Activated CD8-positive, alpha-beta memory T cell treated with anti-CD3 and anti-CD28 coated beads for 1 hour (primary cell): ENCODE data around the gene TRAPPC10.
"Not testable (repeated sequence)": the region's sequence is repeated elsewhere in the genome, so short reads cannot be mapped to it uniquely, and the experiment has no call there.

ENCODE experiments used
- DNase-seq, 2 donors: peaks; one replicate each; pipeline ENCODE4 v3.0.0-alpha.2; 2020; ENCODE audit warnings: low read depth in 1 of 2; ENCODE audit errors: extremely low read depth in 1 of 2

TRAPPC10 gene

DNA sequence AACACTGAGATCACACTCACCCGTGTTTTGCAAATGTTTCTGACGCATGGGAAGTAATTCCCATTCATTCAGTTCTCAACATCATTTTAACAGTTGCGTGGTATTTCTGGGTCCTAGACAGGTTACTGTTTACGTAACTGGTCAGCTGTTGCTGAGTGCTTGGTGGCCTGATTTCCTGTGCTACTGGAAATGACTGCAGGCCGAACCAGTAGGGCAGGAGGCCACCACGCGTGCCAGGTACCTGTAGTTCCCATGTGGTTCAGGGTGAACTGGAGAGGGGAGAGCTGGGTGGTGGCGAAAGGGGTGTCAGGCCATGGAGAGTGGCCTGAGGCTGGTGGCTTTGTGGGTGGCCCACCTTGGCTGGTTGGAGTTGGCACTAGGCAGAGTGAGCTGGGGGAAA is 122.6 kb downstream of the TRAPPC10 start:
- not testable (repeated sequence) for DNase-seq

DNA sequence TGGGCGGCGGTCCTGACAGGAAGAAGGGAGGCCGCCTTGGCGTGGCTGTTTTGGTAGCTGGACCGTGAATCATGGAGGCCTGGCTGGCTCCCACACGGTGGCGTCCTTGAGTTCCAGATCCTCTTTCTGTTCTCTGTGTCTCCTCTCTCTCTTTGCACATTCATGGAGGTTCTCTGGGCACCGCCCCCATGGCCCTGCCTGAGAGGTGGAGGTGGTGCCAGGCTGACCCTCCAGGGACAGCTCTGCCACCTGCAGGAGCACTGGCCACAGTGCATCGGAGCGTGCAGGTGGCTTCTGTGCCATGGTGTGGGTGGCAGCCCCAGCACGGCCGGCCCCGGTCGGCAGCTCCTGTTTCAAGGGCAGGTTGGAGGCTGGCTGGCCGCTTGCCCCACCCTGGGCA is 125.9 kb downstream of the TRAPPC10 start:
- not testable (repeated sequence) for DNase-seq

DNA sequence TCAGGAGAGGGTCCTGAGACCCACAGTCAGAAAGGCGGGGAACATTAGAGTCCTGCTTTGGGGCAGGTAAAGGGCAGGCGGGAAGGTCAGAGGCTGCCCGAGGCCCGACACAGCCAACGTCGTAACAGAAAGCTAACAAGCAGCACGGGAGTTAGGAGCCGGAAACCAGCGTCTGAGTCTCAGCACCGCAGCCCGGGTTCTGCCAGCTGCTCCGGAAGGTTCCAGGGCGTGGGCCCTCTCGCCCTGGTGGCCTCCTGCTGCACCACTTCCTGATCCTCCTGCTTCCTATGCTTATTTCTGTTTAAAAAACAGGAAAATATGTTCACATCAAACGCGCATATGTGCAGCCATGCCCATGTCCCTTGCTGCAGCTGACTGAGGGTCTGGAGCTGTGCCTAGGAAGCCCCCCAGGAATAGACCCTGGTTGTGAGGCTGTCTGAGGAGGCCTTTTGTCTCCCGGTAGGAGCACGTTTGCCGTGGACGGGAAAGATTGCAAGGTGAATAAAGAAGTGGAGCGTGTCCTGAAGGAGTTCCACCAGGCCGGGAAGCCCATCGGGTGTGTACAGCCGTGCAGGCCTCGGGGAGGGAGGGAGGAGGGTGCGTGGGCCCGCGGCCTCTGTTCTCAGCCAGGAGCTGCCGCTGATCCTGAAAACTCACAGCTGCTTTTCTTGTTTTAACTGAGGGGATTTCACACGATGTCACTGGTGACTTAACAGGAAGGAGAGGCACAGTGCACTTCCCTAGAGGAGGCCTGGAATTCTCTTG is 127.9 kb downstream of the TRAPPC10 start:
- not testable (repeated sequence) for DNase-seq

DNA sequence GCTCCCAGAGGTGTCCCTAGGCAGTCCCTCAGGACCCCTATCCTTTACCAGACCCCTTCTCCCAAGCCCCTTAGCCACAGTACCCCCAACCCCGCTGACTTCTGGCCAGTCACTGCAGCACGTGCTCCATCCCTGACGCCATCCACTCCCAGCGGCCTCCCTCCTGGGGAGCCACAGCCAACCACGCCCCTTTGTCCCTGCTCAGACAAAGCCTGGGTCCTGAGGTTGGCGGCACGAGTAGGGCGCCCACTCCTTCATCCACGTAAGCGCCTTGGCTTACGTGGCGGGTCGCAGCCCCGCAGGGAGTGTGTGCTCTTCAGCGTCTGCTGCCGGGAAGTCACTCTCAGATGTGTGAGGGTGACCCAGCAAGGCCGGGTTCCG is 128.4 kb downstream of the TRAPPC10 start:
- DNase-seq = not testable (repeated sequence)

DNA sequence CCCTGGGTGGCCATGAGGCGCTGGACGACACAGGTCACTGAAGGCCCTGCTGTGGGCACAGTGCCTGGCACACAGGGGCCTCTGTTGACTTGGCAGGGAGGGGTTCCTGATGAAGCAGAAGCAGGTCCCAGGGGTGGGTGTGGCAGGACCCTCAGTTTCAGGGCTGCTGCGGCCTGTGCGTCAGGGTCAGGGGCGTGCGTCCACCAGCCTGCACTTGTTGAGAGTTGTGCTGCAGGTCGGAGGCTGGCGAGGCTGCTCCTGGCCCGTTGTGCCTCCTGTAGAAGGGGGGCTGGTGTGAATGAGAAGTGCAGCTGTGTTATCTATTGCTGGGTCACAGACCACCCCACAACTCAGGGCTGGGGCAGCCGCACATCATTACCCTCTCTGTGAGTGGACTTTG is 130.4 kb downstream of the TRAPPC10 start:
- not testable (repeated sequence) for DNase-seq

DNA sequence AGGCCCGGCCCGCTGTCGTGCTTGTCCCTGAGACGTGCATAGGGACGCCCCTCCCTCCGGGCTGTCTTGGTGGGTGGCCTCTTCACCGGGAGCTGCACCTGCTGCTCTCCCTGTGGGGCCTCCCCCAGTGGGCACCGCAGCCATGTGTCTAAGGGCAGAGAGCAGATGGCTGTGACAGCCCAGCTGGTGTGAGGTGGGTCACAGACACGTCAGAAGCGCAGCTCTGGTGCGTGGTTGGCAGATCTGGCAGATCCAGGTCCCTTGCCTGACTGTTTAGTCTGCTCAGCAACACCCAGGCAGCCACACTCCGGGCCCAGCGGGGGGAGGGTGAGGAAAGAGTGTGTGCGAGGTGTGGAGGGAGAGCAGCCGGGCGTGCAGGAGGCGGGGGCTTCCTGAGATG is 131.3 kb downstream of the TRAPPC10 start:
- DNase-seq = not testable (repeated sequence)

DNA sequence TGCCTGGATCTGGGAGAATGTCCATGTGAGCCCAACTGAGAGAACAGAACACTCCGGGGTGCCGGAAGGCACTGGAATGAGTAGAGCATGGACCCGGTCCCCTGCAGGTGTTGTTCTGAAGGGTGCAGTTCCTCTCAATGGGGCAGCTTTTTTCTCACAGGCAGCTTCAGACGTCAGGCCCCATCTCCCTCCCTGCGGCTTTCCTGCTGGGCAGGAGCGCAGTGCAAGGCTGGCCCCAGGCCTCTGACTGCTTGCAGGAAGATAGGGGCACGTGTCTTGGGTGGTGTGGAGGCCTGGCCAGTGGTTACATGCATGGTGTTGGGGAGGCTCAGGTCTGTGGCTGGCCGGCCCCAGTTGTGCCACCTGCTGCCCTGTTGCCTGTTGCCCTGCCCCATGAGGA is 131.9 kb downstream of the TRAPPC10 start:
- DNase-seq = not testable (repeated sequence)

DNA sequence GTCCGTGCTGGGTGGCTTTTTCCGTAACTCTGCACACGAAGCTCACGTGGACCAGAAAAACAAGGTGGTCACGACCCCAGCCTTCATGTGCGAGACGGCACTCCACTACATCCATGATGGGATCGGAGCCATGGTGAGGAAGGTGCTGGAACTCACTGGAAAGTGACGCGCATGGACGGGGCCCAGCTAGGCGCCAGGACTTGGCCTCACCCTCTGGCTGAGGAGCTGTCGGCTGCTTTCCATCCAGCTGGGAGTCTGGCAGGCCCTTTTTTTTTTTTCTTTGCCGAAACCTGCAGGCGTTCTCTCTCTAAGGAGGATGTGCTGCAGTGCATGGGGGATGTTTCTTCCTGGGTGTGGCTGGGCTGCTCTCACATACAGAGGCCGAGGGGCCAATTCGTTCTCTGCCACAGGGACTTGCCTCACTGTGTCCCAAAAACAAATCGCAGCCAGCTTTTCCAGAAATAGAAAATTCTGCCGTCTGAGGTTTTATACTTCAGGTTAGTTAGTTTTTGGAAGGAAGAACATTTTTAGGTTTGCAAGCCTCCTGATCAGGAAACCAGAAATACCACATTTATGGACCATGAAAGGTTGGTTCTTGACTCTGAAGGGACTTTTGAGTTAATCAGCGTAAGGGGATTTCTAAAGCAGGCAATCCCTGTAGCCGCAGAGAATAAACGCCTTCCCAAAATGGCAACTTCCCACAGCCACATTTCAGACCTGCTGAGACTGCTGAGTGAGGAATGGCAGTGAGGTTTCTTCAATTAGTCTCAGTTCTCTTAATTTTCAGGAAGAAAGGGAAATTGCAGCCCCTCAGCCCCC is 132.9 kb downstream of the TRAPPC10 start:
- not testable (repeated sequence) for DNase-seq

DNA sequence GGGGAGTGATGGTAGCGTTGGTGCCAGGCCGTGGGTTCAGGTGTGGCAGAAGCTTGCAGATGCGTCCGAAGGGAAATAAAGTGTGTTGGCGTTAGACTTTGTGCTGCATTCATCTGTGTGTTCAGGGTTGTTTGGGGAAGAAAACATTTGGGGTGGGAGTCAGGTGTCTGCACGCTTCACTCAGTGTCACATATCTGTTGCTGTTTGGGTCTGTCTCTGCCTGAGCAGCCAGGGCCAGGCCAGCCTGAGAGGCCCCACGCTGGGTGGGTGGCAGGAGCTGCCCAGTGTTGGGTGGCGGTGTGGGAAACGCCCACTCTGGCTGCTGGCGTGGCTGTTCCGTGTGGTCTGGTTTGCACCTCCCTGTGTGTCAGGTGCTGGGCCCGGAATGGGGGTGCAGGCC is 133.5 kb downstream of the TRAPPC10 start:
- DNase-seq = not testable (repeated sequence)

DNA sequence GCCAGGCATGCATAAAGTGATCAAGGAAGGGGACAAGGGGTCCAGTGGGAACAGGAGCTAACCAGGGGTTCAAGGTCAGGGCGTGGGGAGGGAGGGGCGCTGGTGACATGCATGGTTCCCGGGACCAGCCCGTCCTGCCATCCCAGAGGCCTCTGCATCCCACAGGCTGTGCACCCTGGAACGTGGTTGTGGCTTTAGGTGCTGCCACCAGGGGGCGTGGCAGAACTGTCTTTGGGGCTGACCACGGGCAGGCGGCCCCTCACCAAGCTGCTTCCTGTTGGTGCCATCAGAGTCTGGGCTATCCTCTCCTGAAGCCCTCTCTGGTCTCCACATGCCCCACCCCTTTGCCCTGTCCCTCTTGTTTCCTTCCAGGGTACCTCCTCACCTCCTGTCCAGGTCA is 135.0 kb downstream of the TRAPPC10 start:
- DNase-seq = not testable (repeated sequence)

DNA sequence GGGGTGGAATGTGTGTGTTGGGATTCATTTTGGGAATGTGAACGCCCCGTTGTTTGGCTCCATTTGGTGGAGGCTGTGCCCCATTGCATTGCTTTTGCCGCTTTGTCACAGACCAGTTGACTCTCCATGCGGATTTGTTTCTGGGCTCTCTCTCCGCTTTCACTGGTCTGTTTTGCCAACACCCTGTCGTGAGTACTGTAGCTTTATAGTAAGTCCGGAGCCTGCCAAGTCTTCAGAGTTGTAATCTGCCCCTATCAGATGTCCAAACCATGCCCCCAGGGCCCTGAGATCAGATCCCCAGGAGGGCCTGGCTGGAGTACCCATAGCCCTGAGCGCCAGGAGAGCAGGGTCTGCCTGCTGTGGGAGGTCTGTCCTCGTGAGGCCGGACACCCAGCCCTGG is 138.1 kb downstream of the TRAPPC10 start:
- not testable (repeated sequence) for DNase-seq

DNA sequence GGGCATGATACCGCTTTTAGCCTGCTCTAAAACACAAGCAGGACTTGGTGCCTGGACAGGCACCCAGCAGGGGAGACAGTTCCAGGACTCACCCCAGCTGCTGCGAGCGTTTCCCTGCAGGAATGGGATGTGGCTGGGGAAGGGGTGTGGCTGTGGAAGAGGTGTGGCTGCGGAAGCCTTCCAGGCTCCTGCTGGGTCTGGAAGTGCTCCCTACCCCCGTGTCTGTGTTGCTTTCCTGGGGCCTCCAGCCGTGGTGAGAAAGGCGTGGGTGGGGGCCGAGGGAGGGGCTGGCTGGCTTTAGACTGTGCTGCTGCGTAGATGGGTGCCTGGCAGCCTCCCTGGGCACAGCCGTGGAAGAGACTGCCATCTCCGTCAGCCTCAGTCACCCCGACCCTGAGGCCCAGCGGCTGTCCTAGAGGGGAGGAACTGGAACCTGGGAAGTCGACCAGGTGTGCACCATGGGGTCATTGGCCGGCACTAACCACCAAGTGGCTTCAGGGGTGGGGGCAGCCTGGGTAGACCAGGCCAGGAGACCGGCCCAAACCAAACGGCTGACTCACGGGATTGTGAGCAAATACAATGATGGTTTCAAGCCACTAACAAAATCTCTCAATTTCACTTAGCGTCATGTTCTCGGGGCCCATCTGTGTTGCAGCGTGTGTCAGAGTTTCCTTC is 141.2 kb downstream of the TRAPPC10 start:
- not testable (repeated sequence) for DNase-seq

DNA sequence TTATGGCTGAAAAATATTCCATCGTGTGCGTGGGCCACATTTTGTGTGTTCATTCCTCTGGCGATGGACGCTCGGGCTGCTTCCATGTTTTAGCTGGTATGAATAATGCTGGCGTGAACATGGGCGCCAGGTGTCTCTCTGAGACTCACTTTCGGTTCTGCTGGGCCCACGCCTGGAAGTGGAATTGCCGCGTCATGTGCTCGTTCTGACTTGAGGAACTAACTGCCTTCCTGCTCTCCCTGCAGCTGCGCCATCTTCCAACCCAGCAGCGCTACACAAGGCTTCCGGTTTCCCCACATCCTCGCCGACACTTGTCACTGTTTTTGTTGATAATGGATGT is 141.8 kb downstream of the TRAPPC10 start:
- not testable (repeated sequence) for DNase-seq

DNA sequence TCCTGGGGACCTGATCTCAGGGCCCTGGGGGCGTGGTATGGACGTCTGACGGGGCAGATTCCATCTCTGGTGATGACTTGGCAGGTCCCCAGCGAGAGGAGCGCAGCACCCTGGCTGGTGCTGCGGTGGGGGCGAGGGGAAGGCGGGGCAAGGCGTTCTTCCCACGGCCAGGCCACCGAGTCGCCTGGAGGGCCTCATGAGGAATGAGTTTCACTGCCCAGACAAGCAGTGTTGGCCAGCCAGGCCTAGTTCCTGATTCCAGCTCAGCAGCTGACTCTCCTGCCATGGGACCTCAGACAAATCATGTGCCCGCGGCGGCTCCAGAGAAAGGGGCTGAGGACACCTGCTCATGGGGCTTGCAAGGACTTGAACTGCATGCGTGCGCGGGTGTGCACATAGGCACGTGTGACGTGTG is 142.7 kb downstream of the TRAPPC10 start:
- DNase-seq = not testable (repeated sequence)

DNA sequence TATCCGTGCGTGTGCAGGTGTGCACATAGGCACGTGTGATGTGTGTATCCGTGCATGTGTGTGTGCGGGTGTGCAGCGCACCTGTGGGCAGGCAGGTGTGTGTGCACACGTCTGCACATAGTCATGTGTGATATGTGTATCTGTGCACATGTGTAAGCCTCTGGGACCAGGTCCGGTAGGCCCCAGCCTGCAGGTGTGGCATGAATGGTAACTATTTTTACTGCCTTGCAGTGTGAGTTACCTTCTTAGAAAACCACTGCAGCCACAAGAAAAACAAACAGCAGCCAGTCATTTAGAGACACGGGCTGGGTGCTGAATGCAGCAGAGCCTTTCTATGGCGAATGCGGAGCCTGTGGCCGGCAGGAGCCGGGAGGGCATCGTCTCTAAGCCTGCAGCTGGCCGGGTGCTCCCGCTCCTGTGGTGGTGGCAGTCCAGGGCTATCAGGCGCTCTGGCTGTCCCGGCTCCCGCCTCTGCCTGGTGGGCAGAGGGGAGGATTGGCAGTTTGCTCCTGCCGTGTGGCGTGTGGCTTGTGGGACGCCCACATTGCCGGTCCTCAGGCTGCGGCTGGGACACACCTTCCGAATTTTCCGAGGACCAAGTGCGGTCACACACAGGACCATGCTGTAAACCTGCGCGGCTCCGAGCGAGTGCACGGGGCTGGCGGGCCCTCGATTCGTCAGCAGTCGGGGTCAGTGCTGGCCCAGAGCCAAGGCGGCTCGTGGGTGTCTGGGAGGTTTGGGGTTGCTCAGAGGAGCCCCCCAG is 143.3 kb downstream of the TRAPPC10 start:
- DNase-seq = not testable (repeated sequence)

DNA sequence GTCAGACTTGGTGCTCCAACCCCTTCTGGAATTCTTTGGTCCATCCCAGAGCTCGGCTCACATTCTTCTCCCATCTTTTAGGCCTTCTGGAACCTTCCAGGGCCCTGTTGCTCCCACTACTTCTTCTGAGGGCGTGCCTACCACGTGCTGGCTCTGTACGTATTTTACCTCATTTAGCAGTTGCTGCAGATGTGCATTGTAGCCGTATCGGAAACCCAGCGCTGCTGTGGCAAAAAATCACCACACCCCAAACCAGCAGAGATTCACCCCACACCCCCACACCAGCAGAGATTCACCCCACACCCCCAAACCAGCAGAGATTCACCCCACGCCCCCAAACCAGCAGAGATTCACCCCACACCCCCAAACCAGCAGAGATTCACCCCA is 143.9 kb downstream of the TRAPPC10 start:
- not testable (repeated sequence) for DNase-seq
